GM23248 (cell line): ENCODE data around the gene SLC9C1. TPM values are rescaled to one million over a fixed set of nuclear protein-coding genes. Genes with fewer than 3 reads are reported as not detected.

Experiments
- DNase-seq: peaks from one replicate; pipeline ENCODE4 v3.0.0-alpha.2; 2015
- H2AFZ ChIP-seq: fragments of 200-600 bp; sonication (generic); 2 replicates; pipeline ENCODE4 v1.6.1; 2016; ENCODE audit warnings: antibody characterized with exemption
- H3F3A ChIP-seq: fragments of 200-600 bp; sonication (generic); 2 replicates; pipeline ENCODE4 v1.6.1; 2016; ENCODE audit warnings: mild to moderate bottlenecking, antibody characterized with exemption, mixed run types; ENCODE audit not compliant: insufficient read depth
- H3K27ac ChIP-seq: fragments of 200-600 bp; sonication (generic); 2 replicates; pipeline ENCODE4 v1.5.1; 2016; ENCODE audit warnings: mild to moderate bottlenecking
- H3K27me3 ChIP-seq: fragments of 200-600 bp; sonication (generic); replicated peaks from 2 replicates; pipeline ENCODE4 v1.6.1; 2016; ENCODE audit warnings: mild to moderate bottlenecking; ENCODE audit not compliant: insufficient read depth
- H3K36me3 ChIP-seq: fragments of 200-600 bp; sonication (generic); 2 replicates; pipeline ENCODE4 v1.6.1; 2016; ENCODE audit warnings: low read depth, mild to moderate bottlenecking
- H3K4me1 ChIP-seq: fragments of 200-600 bp; sonication (generic); 2 replicates; pipeline ENCODE4 v1.6.1; 2016; ENCODE audit warnings: mild to moderate bottlenecking; ENCODE audit not compliant: insufficient read depth
- H3K4me2 ChIP-seq: fragments of 200-600 bp; sonication (generic); one replicate; pipeline ENCODE4 v1.6.1; 2016; ENCODE audit warnings: mild to moderate bottlenecking; ENCODE audit not compliant: unreplicated experiment
- H3K4me3 ChIP-seq: fragments of 200-600 bp; sonication (generic); 2 replicates; pipeline ENCODE4 v1.5.1; 2016; ENCODE audit warnings: mild to moderate bottlenecking
- H3K79me2 ChIP-seq: fragments of 200-600 bp; sonication (generic); 2 replicates; pipeline ENCODE4 v1.6.1; 2016; ENCODE audit warnings: mild to moderate bottlenecking; ENCODE audit not compliant: insufficient read depth
- H3K9ac ChIP-seq: fragments of 200-600 bp; sonication (generic); 2 replicates; pipeline ENCODE4 v1.6.1; 2016; ENCODE audit warnings: mild to moderate bottlenecking
- H3K9me2 ChIP-seq: fragments of 200-600 bp; sonication (generic); 2 replicates; pipeline ENCODE4 v1.6.1; 2016; ENCODE audit warnings: mixed run types, mild to moderate bottlenecking, moderate library complexity; ENCODE audit not compliant: insufficient read depth
- H3K9me3 ChIP-seq: fragments of 200-600 bp; sonication (generic); one replicate; pipeline ENCODE4 v1.6.1; 2017; ENCODE audit warnings: low read depth
- H4K20me1 ChIP-seq: fragments of 200-600 bp; sonication (generic); 2 replicates; pipeline ENCODE4 v1.6.0; 2016; ENCODE audit not compliant: insufficient read depth
- EZH2 ChIP-seq: fragments of 200-600 bp; sonication (generic); IDR thresholded peaks from 2 replicates; pipeline ENCODE4 v1.6.1; 2018; ENCODE audit warnings: antibody characterized with exemption, mild to moderate bottlenecking; ENCODE audit not compliant: insufficient read depth, poor library complexity, severe bottlenecking
- EZH2phosphoT487 ChIP-seq: fragments of 200-600 bp; sonication (generic); IDR thresholded peaks from 2 replicates; pipeline ENCODE4 v1.6.1; 2018; ENCODE audit warnings: antibody characterized with exemption, moderate library complexity, mild to moderate bottlenecking, low read depth; ENCODE audit not compliant: insufficient read depth
- WGBS, 2 experiments: methylation state at CpG; one replicate each; pipeline ENCODE4 v1.1.6; 2015 to 2017; ENCODE audit warnings: low lambda C conversion rate in 2 of 2, low coverage in 1 of 2; ENCODE audit errors: missing lambda C conversion rate in 2 of 2; 5-methylcytosine and 5-hydroxymethylcytosine counted together
- in situ Hi-C: fragments of 300-500 bp; cut with MboI; formaldehyde crosslinking; loops from 2 replicates; pipeline ENCODE4 v1.15.0; 2020
- polyA plus RNA-seq: library from polyadenylated mRNA; unstranded; fragments of >200 nt; fragmentation: Nextera tagmentation; extraction: Ambion mirVana; gene quantifications from 2 replicates; pipeline ENCODE4 v1.2.1, GENCODE V29; 2016
- total RNA-seq: library from RNA; depleted of rRNA; stranded (reverse); fragments of >200 nt; shearing (Covaris generic); gene quantifications from 2 replicates; pipeline ENCODE4 v1.2.3, GENCODE V29; 2014

SLC9C1 gene
- total and polyA plus RNA-seq, 2 experiments from 2014 or later, result not detected

- no peaks in the 10 kb centered on the region for H3K4me1 ChIP-seq
- no peaks in the 10 kb centered on the region for H3K9me2 ChIP-seq
- H3K9ac ChIP-seq, result no peak overlapping the region
- peaks cover 49% of the 10 kb centered on the region for H3K27me3 ChIP-seq
- H3F3A ChIP-seq, result no peaks in the 10 kb centered on the region
- TF ChIP-seq EZH2phosphoT487 (no peak), EZH2 (no peak)
- H3K4me2 ChIP-seq, result no peak overlapping the region
- H3K27ac ChIP-seq, result no peak overlapping the region
- H3K4me3 ChIP-seq, result no peak overlapping the region
- no peaks in the 10 kb centered on the region for H4K20me1 ChIP-seq
- peaks cover 2% of the 10 kb centered on the region for H3K9me3 ChIP-seq
- WGBS, 2 experiments, result 19 to 29% methylated on average over 2 of the region's 2 CpGs
- in situ Hi-C loops, result loop anchor here (10.0 kb wide), 1 partner anchor 176 kb away; no protein-coding TSS in a partner anchor
- no peak for DNase-seq
- H3K79me2 ChIP-seq, result no peaks in the 10 kb centered on the region
- no peak overlapping the region for H2AFZ ChIP-seq
- no peaks in the 10 kb centered on the region for H3K36me3 ChIP-seq
These were observed 44.7 kb upstream of the SLC9C1 start for GRCh38 chr3:112338727-112339056.

DNA sequence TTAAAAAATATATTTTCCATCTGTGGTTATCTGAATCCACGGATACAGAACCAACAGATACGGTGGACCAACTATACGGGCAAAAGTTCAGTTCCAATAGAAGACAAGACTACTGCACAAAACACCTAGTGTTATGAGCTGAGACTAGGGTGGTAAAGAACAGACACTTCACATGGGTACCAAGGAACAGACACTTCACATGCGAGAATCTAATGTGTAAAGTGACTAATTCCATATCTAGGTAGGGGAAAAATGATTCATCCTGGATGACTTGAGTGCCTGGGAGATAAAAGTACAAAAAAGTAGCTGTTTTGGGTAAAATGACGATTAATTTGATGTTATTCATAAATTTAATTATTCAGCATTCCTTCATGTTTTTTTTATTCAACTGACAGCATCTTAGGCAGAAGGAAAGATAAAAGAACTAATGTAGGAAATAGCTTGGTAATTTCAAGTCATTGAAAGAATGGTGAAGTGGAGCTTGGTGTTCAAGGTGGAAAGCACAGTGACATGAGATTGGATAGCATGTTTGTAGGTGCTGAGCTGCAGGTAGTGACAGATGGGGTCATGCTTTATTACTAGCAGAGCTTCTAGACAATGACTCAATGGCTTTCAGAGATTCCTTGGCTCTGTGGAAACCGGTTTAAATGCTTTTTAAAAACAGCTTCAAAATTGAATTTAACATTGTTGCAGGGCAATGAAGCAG, 44.2 kb upstream of the SLC9C1 start:
- no peak for DNase-seq
- WGBS, 2 experiments, result 46 to 61% methylated on average over 6 of the region's 6 CpGs

GRCh38 chr3:112335434-112335781, 41.4 kb upstream of the SLC9C1 start:
- WGBS, 2 experiments, result 59 to 82% methylated on average over 2 of the region's 2 CpGs
- Histone ChIP-seq H4K20me1 (no peaks in the 10 kb centered on the region), H3K36me3 (no peaks in the 10 kb centered on the region), H3K4me2 (no peak overlapping the region), H3F3A (no peaks in the 10 kb centered on the region), H3K9me2 (no peaks in the 10 kb centered on the region), H3K4me1 (peaks cover 3% of the 10 kb centered on the region; the same call in 1 of the 2 replicates), H3K79me2 (no peaks in the 10 kb centered on the region), H3K27ac (no peak overlapping the region), H2AFZ (no peak overlapping the region), H3K4me3 (no peak overlapping the region), H3K9ac (no peak overlapping the region), H3K27me3 (peaks cover 50% of the 10 kb centered on the region), H3K9me3 (no peaks in the 10 kb centered on the region)
- TF ChIP-seq EZH2 (no peak), EZH2phosphoT487 (no peak)
- DNase-seq, result no peak
- in situ Hi-C loops, result loop anchor here (10.0 kb wide), 1 partner anchor 179 kb away; no protein-coding TSS in a partner anchor

More for the DNA sequence above, 44.2 kb upstream of the SLC9C1 start:
- no peaks in the 10 kb centered on the region for H4K20me1 ChIP-seq
- H3K27me3 ChIP-seq, result peaks cover 54% of the 10 kb centered on the region
- H3K9ac ChIP-seq, result no peak overlapping the region
- H3K4me3 ChIP-seq, result no peak overlapping the region
- no peak overlapping the region for H3K27ac ChIP-seq
- TF ChIP-seq EZH2phosphoT487 (no peak), EZH2 (no peak)
- H2AFZ ChIP-seq, result no peak overlapping the region
- H3K4me2 ChIP-seq, result no peak overlapping the region
- no peaks in the 10 kb centered on the region for H3K79me2 ChIP-seq
- in situ Hi-C loops, result loop anchor here (10.0 kb wide), 1 partner anchor 177 kb away; no protein-coding TSS in a partner anchor
- H3K9me2 ChIP-seq, result no peaks in the 10 kb centered on the region
- no peaks in the 10 kb centered on the region for H3F3A ChIP-seq
- H3K9me3 ChIP-seq, result no peaks in the 10 kb centered on the region
- no peaks in the 10 kb centered on the region for H3K4me1 ChIP-seq
- H3K36me3 ChIP-seq, result no peaks in the 10 kb centered on the region

GRCh38 chr3:112334691-112335433, 40.8 kb upstream of the SLC9C1 start:
- Histone ChIP-seq H3K4me1 (peaks cover 3% of the 10 kb centered on the region; the same call in 1 of the 2 replicates), H3K4me2 (no peak overlapping the region), H3K9me2 (no peaks in the 10 kb centered on the region), H3F3A (no peaks in the 10 kb centered on the region), H4K20me1 (no peaks in the 10 kb centered on the region), H3K36me3 (no peaks in the 10 kb centered on the region), H3K27me3 (peaks cover 46% of the 10 kb centered on the region), H2AFZ (no peak overlapping the region), H3K9ac (no peak overlapping the region), H3K9me3 (no peaks in the 10 kb centered on the region), H3K4me3 (no peak overlapping the region), H3K27ac (no peak overlapping the region), H3K79me2 (no peaks in the 10 kb centered on the region)
- TF ChIP-seq EZH2phosphoT487 (no peak), EZH2 (no peak)
- 46 to 49% methylated on average over 6 of the region's 6 CpGs for whole genome bisulfite sequencing, 2 experiments
- in situ Hi-C loops, result loop anchor here (10.0 kb wide), 1 partner anchor 180 kb away; no protein-coding TSS in a partner anchor
- no peak for DNase-seq
